HepG2 (cell line): ENCODE data around the gene RING1. TPM values are rescaled to one million over a fixed set of nuclear protein-coding genes. Genes with fewer than 3 reads are reported as not detected.

Experiments used
- FOSL2 ChIP-seq: sonication (generic); formaldehyde crosslinking; IDR thresholded peaks from 2 replicates; pipeline ENCODE4 v1.4.0; 2020; ENCODE audit warnings: missing genetic modification reagents
- HOXA3 ChIP-seq: sonication (generic); formaldehyde crosslinking; IDR thresholded peaks from 2 replicates; pipeline ENCODE4 v1.5.0; 2020; ENCODE audit warnings: missing genetic modification reagents
- IRF2 ChIP-seq: IDR thresholded peaks from 2 replicates; pipeline ENCODE4 v1.6.1; 2018; ENCODE audit warnings: missing genetic modification reagents, missing compliant biosample characterization
- MYPOP ChIP-seq: sonication (generic); formaldehyde crosslinking; IDR thresholded peaks from 2 replicates; pipeline ENCODE4 v1.8.1; 2023; ENCODE audit warnings: mild to moderate bottlenecking, moderate library complexity, missing genetic modification reagents
- PATZ1 ChIP-seq: sonication (generic); formaldehyde crosslinking; IDR thresholded peaks from 2 replicates; pipeline ENCODE4 v1.4.0; 2020; ENCODE audit warnings: missing genetic modification reagents
- PHF5A ChIP-seq: IDR thresholded peaks from one replicate; pipeline ENCODE4 v1.6.1; 2018; ENCODE audit warnings: low read depth, missing genetic modification reagents; ENCODE audit not compliant: unreplicated experiment
- SNAPC4 ChIP-seq: sonication (generic); formaldehyde crosslinking; IDR thresholded peaks from 2 replicates; pipeline ENCODE4 v1.4.0; 2020; ENCODE audit warnings: mild to moderate bottlenecking, missing genetic modification reagents
- SRF ChIP-seq: IDR thresholded peaks from 2 replicates; pipeline ENCODE4 v1.6.1; 2011; ENCODE audit warnings: mild to moderate bottlenecking, low read depth, low read length, moderate library complexity
- TBX2 ChIP-seq: sonication (generic); formaldehyde crosslinking; IDR thresholded peaks from 2 replicates; pipeline ENCODE4 v1.5.0; 2020; ENCODE audit warnings: missing genetic modification reagents, mild to moderate bottlenecking, borderline replicate concordance
- ZC3H13 ChIP-seq: sonication (generic); formaldehyde crosslinking; IDR thresholded peaks from 2 replicates; pipeline ENCODE4 v1.8.1; 2023; ENCODE audit warnings: mild to moderate bottlenecking, missing genetic modification reagents, moderate library complexity
- ZFY ChIP-seq: sonication (generic); formaldehyde crosslinking; IDR thresholded peaks from 2 replicates; pipeline ENCODE4 v1.4.0; 2020; ENCODE audit warnings: missing genetic modification reagents
- ZNF264 ChIP-seq: sonication (generic); formaldehyde crosslinking; IDR thresholded peaks from 2 replicates; pipeline ENCODE4 v1.4.0; 2020; ENCODE audit warnings: missing genetic modification reagents
- ZNF678 ChIP-seq: sonication (generic); formaldehyde crosslinking; IDR thresholded peaks from 2 replicates; pipeline ENCODE4 v1.4.0; 2020; ENCODE audit warnings: mild to moderate bottlenecking, missing genetic modification reagents
- ZNF772 ChIP-seq: sonication (generic); formaldehyde crosslinking; IDR thresholded peaks from 2 replicates; pipeline ENCODE4 v1.5.0; 2020; ENCODE audit warnings: mild to moderate bottlenecking, missing genetic modification reagents
- polyA plus RNA-seq, 8 experiments: library from polyadenylated mRNA; depleted of rRNA in 3 of 8; stranded (reverse) in 7 of 8; unstranded in 1 of 8; fragments of >200 nt; fragmentation: Illumina TruSeq in 4 of 8; extraction: Trizol in 4 of 8; gene quantifications; 2 replicates each; pipeline versions ENCODE4 v1.2.1 to v1.2.3, GENCODE V29; 2011 to 2016; ENCODE audit warnings: low read depth in 4 of 8, missing spikeins in 1 of 8, mixed read lengths in 1 of 8; ENCODE audit not compliant: insufficient read depth in 1 of 8
- total RNA-seq, 5 experiments: library from RNA; depleted of rRNA; stranded (reverse); fragments of >200 nt; fragmentation: Illumina TruSeq; extraction: Trizol; gene quantifications; 2 replicates each; pipeline ENCODE4 v1.2.3, GENCODE V29; 2016; ENCODE audit warnings: low read depth in 1 of 5
- TF ChIP-seq, protein P1 (sequence below): sonication (generic); formaldehyde crosslinking; IDR thresholded peaks from 2 replicates; pipeline ENCODE4 v1.5.0; 2020; ENCODE audit warnings: mild to moderate bottlenecking, missing genetic modification reagents
- TF ChIP-seq, protein P2 (sequence below): sonication (generic); formaldehyde crosslinking; IDR thresholded peaks from 2 replicates; pipeline ENCODE4 v1.9.0; 2022; ENCODE audit warnings: missing genetic modification reagents, mild to moderate bottlenecking, borderline replicate concordance

The RING1 gene
- total and polyA plus RNA-seq, 2 of the 13 experiments (the other 11 are each of a cell fraction or from before 2014, with no cell fraction given) = 23.9 to 33.6 TPM

DNA sequence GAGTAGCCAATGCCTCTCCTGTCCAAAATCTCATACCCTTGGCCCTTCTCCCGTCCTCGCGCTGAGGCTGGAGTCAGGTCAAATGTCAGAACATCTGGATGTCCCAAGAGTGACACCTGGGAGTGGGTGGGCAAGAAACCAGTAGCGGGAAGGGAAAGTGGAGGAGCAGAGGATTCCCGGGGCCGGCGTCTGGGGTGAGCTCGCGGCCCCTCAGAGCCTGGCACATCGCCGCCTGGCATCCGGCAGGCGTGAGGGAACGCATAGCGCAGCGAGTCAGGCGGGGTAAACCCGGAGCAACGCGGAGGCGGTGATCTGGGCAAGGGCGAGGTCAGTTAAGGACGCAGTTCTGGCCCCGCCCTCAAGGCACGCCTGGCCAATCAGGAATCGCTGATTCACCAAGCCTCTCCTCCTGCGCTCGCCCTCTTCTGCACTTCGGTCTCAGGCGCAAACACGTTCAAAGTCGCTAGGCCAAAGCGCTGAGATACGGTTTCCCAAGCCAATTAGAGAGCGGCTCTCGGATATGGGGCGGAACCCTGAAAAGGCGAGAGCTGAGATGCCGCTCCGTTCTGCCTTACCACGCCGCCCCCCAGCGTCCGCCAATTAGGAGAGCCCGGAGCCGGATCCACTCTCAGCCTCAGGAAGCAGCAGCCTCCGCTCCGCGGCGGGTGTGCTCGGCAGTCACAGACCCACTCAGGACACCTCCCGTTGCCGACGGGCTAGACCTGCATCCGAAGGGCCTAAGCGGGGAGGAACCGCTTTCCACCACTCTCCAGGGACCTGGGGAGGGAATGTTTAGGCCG lies 40.8 kb downstream of the RING1 start (continued):
- TF ChIP-seq SNAPC4 (CRISPR knock-in tag) (0 out of 2 replicates have a peak, but pooled peaks have one; percentile 66), HOXA3 (CRISPR knock-in tag) (peak; percentile 70), ZC3H13 (CRISPR knock-in tag) (peak; percentile 84; the same call in 1 of the 2 replicates), MYPOP (CRISPR knock-in tag) (peak; percentile 100), IRF2 (CRISPR knock-in tag) (peak; percentile 52), ZNF772 (CRISPR knock-in tag) (peak; percentile 94), TBX2 (CRISPR knock-in tag) (peak; percentile 83; the same call in 1 of the 2 replicates), FOSL2 (peak; percentile 80), PHF5A (CRISPR knock-in tag) (peak; percentile 62), PATZ1 (CRISPR knock-in tag) (no peak; the same call in none of the 2 replicates), SRF (peak; percentile 57), ZFY (peak; percentile 93), ZNF678 (CRISPR knock-in tag) (no peak; the same call in 1 of the 2 replicates), ZNF264 (CRISPR knock-in tag) (0 out of 2 replicates have a peak, but pooled peaks have one; percentile 51)
- TF ChIP-seq, protein P1, sequence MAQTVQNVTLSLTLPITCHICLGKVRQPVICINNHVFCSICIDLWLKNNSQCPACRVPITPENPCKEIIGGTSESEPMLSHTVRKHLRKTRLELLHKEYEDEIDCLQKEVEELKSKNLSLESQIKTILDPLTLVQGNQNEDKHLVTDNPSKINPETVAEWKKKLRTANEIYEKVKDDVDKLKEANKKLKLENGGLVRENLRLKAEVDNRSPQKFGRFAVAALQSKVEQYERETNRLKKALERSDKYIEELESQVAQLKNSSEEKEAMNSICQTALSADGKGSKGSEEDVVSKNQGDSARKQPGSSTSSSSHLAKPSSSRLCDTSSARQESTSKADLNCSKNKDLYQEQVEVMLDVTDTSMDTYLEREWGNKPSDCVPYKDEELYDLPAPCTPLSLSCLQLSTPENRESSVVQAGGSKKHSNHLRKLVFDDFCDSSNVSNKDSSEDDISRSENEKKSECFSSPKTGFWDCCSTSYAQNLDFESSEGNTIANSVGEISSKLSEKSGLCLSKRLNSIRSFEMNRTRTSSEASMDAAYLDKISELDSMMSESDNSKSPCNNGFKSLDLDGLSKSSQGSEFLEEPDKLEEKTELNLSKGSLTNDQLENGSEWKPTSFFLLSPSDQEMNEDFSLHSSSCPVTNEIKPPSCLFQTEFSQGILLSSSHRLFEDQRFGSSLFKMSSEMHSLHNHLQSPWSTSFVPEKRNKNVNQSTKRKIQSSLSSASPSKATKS (CRISPR knock-in tag) = no peak
- TF ChIP-seq, protein P2, sequence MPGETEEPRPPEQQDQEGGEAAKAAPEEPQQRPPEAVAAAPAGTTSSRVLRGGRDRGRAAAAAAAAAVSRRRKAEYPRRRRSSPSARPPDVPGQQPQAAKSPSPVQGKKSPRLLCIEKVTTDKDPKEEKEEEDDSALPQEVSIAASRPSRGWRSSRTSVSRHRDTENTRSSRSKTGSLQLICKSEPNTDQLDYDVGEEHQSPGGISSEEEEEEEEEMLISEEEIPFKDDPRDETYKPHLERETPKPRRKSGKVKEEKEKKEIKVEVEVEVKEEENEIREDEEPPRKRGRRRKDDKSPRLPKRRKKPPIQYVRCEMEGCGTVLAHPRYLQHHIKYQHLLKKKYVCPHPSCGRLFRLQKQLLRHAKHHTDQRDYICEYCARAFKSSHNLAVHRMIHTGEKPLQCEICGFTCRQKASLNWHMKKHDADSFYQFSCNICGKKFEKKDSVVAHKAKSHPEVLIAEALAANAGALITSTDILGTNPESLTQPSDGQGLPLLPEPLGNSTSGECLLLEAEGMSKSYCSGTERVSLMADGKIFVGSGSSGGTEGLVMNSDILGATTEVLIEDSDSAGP = peak; percentile 74
